Measurements from ENCODE around the gene KLHL30.
A peak's percentile ranks its signal among the peaks of the same experiment; 100 is the strongest.

KLHL30 gene

DNA sequence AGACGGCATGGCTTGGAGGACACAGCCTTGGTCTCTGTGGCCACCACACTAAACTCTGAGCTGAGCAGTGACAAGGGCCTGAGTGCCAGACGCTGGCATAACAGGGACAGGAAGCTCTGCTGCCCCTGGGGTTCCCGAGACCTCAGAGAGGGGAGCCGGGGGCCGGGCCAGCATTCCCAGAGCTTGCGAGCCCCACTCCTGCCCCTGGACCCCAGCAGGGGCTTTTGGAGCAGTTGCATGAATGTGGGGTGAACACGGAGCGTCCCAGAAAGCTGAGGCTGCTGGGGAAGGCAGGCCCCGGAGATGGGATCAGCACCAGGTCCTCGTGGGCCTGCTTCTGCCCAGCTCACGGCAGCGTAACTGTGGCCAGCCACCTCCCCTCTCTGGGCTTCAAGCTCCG is 12.7 kb downstream of the KLHL30 start:
- DNase-seq, result no peak

DNA sequence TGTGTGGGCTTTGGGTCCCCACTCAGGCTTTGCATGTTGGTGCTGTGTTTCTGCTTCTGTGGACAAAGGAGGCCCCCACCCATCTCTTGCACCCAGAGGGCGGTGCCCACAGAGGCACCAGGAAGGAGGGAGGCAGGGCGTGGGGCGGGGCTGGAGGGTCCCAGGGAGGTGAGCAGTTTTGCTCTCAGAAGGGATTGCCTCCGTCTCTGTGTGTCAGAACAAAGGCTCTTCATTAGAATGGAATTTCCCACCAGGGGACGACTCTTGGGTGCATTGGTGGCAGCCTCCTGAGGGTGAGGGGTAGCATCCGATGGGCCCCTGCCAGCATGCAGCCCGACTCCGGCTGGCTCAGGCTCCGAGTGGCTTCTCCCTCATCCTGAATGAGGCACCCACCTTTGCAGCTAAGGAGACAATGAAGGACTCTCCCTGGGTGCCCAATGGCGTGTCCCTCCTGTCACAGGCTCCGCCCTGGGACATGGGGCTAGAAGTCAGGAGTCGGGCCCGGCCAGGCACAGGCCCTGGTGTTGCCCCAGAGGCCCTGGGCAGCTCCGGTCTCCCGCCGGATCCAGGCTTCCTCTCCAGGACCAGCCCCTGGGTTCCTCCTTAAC is 13.3 kb downstream of the KLHL30 start:
- no peak for DNase-seq

DNA sequence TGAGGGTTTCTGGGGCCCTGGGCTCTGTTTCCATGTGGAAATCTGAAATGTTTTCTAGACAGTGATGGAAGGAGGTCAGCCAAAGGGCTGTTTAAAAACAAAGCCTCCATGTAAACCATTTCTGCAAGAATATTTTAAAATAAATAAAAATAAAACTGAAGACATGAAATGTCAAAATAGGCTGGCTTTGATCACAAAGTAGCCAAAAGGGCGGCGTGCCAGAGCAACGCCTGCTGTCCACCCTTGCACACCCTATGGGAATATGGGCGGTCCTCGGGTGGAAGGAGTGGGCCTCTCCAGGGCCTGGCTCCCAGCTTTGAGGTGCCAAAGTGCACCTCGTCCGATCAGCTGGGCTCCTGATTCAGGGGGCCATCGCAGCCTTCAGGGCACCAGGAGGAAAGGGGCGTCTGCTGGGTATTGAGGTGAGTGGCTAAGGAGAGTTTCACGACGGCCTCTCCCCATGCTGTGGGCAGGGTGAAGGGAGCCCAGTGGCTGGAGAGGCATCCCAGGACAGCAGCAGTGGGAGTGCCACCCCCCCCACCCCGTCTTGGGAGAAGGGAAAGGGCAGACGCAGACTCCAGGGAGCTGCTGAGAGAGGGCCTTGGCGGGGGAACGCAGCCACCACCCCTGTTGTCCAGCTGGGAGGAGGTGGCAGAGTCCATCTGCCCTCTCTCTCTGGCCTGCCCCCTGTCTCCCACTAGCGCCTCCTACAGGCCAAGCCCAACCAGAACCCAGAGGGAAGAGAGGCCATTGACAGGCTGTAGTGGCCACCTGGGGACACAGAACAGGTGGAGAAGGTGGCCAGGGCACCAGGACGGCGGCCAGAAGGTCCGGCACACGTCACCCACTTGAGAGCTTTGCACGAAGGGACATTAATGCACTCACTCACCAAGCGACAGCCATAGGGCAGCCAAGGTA is 14.6 kb downstream of the KLHL30 start:
- no peak for DNase-seq

DNA sequence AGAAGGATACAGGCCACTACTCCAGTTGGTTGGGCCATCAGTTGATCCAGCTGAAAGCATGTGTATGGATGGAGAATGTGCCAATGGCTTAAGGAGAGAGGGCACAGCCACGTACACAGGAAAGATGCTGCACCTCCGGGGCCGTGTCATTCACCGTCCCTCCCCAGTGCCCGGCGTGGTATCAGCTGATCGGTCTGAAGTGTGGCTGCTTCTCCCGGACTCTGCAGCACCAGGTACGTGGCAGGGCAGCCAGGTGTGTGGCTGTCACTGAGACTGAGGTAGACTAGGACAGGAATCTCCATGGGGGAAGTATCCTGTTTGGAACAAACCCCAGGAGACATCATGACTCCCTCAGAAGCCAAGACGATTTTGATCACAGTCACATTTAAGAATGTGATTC is 16.1 kb downstream of the KLHL30 start:
- DNase-seq, result no peak

DNA sequence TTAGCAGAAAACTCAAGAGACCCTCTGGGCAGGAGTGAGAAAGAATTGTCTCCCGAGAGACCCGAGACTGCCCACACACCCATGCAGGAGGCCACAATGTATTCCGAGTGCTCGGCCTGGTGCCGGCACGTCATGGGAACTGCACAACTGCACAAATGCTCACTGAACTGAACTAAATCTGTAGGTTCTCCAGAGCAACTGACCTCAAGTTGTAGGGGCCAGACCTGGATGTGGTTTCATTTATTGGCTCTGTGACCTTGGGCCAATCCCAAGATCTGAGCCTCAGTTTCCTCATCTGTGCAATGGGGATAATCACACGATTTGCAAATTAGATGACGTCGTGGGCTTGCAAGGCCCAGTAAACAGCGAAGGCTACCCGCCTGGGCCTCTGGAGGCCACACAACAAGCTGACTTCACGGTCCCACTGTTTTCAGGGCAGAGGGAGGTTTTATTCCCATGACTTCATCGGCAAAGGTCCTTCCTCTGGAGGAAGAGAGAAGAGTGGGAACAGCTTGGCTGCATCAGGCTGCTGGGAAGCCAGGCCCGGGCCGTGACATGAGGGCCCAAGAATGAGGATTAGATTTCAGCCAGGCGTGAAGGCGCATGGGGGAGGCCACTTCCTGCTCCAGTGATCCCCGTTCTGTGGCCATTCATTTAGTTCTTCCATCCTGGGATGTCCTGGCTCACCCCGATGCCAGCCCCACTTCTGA is 16.7 kb downstream of the KLHL30 start:
- DNase-seq, result no peak

DNA sequence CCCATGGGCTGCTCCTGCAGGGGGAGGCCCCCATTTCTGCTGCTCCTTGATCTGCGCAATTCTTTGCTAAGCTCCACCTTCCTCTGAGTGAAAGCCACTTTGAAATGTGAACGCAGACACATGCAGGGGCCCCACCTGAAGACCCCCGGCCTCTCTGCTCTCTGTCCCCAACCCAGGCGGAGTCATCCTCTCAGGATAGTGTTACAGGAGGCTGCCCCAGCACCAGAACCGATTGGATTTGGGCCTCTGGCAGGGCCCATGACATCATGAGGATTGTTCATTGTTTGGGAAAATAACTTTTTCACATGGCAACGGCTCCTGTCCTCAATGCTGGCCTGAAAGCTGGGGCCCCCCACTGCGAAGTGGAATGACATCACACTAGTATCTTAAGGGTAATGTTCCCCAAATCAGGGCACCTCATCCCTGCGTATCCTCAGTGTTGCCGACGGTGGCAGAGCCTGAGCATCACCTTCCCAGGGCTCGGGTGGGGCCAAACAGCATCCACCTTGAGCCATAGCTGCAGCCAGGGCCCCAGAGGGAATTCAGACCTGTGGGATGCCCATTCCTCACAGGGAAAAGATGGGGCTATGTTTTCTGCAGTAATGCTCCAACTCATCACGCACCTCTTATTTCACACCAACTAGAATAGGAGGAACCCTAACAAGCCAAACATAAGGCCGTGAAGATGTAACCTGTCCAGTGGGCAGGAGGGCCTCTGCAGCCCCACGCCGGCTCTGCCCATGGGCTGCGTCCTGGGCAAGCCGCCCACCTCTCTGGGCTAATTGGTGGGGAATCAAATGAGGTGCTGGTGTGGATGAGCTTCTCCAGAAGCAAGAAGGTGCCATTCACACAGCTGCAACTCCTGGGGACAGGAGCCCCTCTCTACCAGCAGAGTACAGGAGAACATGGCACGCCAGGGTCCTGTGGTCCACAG is 17.6 kb downstream of the KLHL30 start:
- DNase-seq, result no peak

DNA sequence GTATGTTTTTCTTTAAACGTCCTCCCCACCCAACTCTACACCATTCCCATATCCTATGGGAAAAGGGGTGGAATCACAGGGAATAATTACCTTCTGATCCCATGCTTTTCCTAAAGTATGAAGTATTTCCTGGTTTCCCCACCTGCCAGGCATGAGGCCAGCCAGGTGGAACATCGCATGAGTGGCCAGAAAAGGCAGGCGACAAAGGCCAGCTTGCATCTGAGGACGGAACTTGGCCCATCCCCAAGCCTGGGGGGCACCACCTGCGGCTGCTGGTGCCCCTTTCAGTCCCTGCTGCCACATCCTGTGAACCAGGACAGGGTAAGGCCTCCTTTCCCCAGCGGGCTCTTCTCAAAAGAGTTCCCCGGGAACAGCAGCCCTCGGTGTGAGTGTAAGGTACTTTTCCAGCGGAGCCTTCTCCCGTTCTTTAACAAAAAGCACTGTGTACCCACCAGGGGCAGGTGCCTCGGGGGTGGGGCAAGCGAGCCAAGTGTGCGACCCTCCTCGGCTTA is 19.1 kb downstream of the KLHL30 start:
- DNase-seq, result peak; percentile 72

DNA sequence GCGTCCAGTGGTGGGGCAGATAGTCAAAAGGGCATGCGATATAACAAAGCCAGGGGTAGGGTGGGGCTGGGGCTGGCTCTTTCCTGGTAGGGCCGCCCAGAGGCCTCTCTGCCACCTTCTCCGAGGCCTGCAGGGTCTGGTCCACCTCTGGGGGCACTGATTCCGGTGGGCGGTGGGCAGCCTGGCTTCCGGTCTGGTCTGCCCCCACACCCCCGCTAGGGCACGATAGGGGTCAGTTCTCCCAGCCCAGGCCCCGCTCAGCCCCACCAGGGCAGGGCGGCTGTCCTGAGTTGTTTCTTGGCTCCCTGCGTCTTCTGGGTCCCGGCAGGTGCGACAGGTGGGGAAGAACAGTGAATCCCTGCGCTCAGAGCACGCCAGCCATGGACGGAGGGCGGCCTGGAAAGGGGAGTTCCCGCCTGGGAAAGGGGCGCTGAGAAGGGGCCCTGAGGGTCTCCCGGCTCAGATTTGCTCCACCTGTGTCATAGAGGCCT is 19.6 kb downstream of the KLHL30 start:
- no peak for DNase-seq

DNA sequence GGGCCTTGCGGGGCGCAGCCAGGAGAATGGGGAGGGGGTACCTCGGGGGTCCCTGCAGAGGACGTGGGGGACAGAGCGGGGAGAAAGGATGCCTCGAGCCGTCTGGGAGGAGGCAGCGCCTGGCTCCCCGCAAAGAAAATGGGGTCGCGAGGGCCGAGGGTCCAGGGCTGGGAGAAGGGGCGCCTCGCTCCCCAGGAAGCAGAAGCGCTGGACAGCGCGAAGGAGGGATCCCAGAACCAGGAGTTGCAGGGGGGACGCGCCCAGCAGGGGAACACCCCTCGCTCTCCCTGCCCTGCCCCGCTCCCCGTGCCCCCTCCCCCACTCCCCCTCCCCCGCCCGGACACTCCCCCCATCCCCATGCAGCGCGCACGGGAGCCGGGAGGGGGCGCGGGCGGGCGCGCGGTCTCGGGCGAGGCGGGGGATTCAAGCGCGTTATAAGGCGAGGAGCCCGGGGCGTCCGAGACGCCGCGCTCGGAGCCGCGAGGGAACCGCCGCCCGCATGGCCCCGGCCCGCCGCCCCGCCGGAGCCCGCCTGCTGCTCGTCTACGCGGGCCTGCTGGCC is 20.1 kb downstream of the KLHL30 start, which contains the start of gene ERFE:
Gene ERFE, plus strand, starts transcription at position 462 of the 562 bp plus-strand sequence. Its CDS starts 38 bp downstream, at position 500.
- no peak for DNase-seq

DNA sequence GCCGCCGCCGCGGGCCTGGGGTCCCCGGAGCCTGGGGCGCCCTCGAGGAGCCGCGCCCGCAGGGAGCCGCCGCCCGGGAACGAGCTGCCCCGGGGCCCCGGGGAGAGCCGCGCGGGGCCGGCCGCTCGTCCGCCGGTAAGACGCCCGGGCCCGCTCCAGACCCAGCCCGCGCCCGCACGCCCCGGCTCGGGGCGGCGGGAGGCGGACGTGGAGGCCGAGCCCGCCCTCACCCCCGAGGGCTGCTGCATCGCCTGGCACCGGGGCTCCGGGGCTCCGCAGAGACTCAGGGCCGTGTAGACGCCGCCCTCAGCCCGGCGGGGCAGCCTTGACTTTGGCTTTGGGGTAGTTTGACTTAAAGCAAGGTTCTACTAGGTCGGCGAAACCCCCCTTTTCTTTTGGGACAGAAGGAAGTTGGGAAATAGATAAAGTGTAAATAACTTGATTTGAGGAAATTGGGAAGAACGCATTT is 20.6 kb downstream of the KLHL30 start:
- no peak for DNase-seq

DNA sequence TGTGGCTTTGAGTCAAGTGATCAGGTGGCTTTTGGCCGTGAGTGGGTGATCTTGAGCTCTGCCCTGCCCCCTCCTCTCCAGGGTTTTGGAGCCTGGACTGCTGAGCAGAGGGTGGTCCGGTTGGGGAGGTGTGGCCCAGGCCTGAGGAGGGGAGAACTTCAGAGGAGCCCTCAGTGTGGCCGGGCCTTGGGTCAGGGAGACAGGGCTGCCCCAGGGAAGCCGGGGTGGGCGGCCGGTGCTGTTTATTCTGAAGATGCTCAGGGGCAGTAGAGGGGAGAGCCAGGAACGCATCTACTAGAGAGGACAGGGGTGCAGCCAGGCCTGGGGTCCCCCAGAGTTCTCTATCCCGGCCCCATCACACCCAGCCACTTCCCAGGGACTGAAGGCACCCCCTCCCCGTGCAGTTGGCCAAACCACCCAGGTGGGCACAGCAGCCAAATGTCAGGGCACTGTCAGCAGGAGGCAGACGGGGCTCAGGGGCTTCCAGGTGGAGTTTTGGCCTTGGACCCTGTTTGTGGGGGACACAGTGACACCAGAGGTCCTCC is 21.3 kb downstream of the KLHL30 start:
- no peak for DNase-seq

DNA sequence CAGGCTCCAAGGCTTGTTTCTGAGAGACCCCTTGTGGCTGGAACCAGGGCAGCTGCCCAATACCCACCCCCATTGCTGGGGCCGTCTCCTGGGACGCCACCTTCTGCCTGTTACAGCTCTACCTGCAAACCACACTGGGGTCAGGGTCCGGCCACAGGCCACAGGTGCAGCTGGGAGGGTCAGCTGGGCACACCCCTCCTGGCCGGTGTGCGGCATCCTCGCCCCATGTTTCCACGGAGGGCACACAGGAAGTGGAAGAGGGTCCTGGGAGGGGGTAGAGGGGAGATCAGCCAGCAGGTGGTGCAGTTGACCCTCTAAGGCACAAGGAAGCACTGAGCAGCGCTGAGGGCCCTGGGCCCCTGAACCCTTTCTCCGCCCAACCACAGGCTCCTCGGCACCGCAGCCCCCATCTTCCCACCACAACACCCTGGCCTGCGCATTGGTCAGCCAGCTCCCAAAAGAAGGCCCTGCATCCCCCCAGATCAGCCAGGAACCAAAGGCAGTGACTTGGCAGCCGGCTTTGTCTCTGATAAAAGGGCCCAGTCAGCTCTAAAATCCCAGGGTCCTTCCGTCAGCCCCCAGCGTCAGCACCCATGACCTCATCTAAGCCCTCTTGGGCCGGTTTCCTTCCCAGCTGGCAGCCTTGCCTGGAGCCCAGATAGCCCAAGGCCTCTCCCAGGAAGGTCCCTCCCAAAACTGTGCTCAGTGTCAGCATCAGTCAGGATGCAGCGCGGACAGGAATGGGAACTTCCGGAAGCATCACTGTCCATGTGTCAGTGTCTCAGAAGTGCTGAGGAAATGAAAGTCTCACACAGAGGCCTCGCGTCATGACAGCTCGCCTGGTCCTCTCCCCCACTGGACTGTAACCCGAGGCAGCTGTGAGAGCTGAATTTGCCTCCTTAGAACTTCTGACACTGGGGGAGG is 22.0 kb downstream of the KLHL30 start:
- no peak for DNase-seq

DNA sequence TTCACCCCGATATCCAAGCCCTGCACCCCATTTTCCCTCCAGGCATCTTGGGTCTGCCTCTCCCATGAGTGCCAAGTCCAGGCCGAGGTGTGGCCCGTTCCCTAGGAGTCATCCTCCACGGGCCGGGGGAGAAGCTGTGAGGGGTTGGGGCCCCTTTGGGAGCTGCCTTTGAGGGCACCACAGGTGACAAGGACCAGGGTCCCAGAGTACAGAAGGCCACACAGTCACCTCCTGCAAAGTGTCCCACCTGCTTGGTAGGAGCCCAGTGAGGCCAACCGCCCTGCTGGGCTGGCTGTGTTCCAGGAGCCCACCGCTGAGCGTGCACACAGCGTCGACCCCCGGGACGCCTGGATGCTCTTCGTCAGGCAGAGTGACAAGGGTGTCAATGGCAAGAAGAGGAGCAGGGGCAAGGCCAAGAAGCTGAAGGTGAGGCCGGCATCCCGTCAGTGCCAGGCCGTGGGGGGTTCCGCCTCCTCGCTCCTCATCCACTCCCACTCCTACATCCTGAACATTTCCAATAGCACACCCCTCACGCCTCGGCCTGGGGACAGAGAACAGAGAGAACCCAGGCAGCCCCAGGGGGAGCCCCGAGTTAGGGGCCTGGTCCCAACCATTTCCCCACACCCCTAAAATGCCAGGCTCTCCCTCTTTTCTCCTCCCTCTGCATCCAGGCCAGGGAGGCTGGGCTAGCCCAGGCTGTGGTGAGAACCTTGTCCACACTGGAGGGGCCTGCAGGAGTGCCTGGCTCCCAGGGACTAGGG is 23.0 kb downstream of the KLHL30 start:
- DNase-seq, result no peak

DNA sequence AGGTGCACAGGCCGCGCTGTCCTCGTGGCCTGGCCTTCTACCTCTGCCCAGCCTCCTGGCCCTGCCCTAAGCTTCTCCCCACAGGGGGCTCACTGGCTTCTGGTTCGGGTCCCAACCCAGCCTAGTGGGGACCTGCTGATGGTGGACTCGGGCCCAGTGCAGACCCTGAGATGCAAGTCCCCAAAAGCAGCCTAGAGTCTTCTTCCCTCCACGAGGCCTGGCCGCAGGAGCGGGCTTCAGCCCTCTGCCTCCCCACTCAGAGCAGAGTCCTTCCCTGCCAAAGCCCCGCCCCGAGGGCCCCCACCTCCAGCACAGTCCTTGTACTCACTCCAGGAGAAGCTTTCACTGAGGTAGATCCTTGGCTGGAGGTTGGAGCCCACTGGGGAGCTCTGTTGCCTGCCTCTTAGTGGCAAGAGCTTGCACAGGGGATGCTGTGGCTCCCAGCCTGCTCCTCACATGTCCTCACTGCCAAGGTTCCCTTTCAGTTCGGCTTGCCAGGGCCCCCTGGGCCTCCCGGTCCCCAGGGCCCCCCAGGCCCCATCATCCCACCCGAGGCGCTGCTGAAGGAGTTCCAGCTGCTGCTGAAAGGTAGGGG is 23.9 kb downstream of the KLHL30 start:
- DNase-seq, result no peak

DNA sequence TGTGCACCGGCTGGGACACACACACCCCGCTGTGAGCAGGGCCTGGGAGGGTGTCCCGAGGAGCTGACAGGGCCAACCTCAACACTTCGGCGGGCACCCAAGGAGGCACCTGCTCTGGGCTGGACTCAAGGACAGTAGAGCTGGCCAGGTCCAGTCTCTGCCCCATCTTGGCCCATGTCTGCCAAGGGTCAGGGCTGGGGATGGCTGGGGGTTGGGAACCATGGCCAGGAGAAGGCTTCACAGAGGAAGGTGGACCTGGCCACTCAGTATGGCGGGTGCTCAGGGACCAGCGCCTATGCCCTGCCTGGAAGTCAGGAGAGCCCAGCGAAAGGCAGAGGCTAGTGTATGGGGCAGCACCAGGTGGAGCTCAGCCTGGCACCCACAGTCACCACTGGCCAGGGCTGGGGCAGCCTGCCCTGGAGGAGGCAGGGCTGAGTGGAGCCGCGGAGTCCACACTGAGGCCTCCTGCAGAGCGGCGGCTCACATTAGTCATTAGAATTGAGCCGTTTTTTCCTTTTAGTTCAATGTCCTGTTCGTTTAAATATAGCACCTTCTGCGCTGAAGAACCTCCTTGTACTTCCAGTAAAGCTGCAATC is 24.5 kb downstream of the KLHL30 start:
- DNase-seq, result no peak

DNA sequence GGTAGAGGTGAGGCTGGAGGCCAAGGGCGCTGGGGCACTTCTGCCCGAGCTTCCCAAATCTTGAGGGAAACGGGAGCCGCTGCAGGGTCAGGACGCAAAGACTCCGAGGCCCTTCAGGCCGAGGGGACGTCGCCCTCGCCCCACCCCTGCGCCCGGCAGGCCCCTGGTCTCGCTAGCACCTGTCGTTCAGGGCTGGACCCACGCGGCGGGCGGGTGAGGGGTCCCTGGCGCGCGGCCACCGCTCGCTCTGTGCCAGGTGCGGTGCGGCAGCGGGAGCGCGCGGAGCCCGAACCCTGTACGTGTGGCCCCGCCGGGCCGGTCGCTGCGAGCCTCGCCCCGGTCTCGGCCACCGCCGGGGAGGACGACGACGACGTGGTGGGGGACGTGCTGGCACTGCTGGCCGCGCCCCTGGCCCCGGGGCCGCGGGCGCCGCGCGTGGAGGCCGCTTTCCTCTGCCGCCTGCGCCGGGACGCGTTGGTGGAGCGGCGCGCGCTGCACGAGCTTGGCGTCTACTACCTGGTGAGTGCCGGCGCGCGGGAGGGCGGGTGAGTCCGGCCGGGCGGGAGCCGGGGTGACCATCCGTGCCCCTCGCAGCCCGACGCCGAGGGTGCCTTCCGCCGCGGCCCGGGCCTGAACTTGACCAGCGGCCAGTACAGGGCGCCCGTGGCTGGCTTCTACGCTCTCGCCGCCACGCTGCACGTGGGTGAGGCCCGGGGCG is 25.2 kb downstream of the KLHL30 start:
- no peak for DNase-seq

DNA sequence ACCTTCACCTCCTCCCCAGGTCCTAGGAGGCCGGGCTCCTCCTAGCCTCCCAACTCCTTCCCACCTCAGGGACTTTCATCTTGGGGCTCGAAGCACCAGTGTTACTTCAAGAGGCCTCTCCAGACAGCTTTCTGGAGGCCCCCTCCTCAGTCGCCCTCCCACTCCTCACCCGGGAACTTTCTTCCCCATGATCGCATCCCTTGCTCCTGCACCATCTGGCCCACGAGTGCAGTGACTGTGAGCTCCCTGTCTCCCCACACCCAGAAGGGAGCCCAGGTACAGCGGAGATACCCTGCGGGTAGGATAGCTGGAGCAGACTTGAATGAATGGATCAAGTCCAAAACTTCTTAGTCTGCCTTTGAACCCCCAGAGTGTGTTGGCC is 26.4 kb downstream of the KLHL30 start:
- no peak for DNase-seq

All from DMS79 (cell line).